GM18870 (cell line): ENCODE results near the gene KITLG.
"Not testable (repeated sequence)": the region's sequence is repeated elsewhere in the genome, so short reads cannot be mapped to it uniquely, and the experiment has no call there.

Source experiments
- ATAC-seq: cut with Tn5 transposase; IDR thresholded peaks from one replicate; pipeline ENCODE4 v1.9.1; 2021; ENCODE audit warnings: moderate library complexity; ENCODE audit not compliant: unreplicated experiment

KITLG gene

DNA sequence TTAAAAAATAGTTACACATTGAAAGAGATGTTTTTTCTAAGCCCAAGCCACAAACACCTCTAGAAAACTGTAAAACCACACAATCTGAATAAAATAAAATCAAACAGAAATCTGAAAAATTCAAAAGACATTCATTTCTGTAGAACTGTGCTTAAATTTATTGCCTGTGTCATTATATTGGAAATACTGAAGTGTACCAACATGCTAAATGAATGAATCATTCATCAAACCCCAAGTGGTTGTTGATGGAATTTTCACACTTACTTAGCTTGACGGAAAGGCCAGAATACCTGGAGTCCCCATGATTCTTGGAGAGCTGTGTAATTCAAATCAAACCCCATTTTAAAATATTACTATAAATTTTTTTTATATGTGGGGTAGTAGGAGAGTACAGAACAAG lies 2.7 kb downstream of the KITLG start:
- ATAC-seq, result no peak

DNA sequence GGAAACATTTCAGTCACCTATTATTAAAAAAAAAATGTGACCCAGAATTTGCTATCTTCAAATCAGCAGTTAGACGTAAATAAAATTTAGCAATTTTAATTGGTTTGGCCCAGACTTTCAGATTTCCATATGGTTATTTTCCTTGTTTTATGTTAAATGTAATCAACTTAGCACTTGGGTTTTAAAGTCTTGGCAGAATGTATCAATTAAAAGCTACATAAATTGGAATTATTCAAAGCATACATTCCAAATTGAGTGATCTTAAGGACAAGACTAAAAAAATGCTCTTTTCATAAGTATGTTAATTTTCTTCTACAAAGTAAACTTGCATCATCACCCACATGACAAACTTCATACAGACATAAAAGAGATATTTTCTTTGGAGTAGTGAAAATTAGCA lies 3.4 kb downstream of the KITLG start:
- ATAC-seq, result no peak

DNA sequence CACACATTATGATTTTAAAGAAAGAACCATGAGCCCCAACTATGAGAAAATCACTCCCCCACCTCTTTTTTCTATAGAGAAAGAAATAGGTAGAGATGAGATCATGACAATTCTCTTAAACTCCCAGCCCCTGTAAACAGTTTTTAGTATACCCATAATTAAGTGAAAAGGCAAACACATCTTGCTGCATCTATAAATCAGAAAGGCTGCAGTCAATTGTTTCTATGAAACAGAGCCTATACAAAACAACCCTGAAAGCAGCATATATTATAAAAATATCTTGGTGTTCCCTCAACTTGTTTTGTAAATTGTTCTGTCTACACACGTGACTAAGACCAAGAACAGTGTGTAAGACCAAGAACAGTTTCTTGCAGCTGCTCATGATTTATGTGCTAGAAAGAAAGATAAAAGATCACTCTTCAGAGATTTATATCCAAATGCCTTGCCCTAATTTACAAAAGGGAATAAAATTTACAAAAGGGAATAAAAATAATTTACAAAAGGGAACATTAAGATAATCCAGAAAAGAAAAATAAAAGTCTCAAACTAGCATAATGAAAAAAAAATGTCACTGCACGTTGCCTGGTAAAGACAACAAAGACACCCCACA lies 4.8 kb downstream of the KITLG start:
- ATAC-seq, result no peak

DNA sequence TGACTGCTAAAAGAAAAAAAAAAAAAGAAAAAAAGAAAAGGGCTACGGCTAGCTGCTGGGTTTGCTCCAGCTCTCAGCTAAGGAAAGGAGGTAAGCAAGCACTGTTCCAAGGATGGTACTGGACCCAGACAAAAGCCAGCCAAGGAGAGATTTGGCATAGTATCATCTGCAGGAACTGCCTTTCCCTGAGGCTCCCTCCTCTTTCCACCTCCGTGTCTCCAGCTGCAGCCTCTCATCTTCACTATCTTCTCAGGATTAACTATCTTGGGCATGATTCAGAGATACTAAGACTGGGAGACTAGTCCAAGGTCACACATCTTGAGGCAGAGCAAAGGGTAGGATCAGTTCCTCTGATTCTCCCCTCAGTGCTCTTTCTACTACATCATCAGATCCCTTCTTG lies 6.0 kb downstream of the KITLG start:
- no peak for ATAC-seq

DNA sequence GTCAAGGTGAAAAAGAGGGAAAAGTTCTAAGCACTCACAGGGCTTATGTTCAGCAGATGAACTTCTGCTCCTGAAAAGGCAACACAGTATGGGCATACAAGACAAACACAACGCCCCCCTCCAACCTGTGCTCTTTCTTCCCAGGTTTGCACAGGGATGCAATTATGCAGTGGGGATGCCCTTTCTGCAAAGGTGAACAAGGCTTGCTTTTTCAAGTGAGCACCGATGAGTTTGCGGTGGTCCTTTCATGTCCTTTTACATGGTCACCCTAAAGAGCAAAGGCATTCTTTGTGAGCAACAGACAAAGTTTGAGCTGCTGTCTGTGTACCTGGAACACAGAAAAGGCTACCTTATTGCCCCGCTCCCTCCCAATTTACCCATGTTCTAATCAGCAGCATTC lies 6.7 kb downstream of the KITLG start:
- ATAC-seq, result no peak

DNA sequence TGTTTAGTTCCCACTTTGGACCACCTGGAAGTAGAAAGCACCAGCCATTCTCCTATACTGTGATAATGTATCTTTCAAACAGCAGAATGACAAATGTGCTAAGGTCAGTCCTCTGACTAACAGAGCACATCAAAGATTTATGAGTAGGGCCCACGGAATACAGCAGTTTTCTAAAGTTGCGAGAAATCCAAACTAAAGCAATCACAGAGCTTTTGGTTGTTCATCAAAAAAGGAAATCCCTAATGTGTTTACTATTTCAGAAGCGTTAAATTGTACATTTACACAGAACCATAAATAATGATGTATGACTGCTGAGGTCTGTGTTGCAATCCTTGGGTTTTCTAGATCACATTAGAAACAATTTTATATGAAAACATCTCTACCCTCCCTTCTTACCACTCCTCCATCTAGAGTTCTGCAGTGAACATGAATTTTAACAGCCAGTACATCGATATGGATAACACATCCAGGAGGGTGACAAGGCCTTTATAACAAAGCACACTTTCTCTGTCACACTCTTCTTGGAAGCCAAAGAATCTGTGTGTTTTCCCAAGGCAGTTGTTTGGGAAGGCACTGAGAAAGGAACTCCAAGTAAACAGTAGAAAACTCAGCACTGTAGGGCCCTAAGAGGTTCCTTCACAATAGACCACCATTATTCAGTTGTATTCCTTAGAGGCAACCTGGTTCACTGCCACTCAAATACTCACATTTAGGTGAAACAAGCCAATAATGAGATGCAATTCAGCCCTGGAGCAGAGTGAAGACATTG lies 7.3 kb downstream of the KITLG start:
- no peak for ATAC-seq

DNA sequence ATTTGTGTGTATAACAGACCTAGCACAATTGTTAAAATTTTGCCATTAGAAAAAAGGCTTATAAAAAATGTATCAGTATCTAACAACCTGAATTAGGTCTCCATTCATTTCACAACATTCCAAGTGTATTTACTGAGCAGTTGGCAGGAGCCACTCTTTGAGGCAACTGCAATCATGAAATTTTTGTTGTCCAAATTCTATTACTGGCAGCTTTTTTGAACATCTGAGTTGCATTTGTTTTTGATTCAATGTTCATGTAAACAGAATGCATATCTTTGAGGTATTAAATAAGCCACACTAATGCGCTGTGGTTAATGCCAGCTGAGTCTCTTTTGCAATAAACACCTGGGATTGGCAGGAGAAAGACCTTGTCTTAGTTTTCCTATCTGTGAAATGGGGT lies 8.7 kb downstream of the KITLG start:
- no peak for ATAC-seq

DNA sequence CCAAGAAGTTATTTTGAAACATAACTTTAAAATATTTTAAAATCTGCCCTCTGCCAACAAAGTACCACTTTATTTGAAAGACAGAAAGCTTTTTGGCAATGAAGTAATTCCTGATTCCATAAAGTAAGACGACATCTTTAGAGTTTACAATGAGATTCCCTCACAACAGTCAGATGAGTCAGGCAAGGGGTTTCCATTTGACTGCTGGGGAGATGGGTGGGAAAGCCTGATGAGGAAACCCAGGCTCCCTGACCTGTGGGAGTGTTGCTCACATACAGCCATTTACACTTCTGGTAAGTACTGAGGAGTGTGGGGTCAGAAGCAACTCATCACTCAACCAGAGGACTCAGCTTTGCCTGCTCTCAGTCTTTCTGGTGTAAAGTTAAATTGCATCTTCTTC lies 10.2 kb downstream of the KITLG start:
- ATAC-seq, result no peak

DNA sequence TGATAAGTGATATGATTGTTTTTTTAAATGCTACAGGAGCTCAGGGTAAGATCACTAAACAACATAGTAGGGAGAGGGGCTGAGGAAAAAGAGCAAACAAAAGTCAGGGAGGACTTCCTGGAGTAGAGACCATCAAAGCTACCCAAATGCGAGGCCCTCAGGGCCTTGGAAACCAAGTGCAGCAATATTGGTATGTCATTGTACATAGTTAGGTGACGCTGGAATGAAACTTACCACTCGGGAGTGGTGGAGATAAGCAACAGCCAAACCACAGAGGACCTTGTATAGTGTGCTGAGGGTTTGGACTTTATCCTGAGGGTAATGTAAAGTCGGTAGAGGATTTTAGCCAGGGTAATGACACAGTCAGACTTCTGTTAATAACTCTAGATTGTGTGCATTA lies 13.8 kb downstream of the KITLG start:
- no peak for ATAC-seq

DNA sequence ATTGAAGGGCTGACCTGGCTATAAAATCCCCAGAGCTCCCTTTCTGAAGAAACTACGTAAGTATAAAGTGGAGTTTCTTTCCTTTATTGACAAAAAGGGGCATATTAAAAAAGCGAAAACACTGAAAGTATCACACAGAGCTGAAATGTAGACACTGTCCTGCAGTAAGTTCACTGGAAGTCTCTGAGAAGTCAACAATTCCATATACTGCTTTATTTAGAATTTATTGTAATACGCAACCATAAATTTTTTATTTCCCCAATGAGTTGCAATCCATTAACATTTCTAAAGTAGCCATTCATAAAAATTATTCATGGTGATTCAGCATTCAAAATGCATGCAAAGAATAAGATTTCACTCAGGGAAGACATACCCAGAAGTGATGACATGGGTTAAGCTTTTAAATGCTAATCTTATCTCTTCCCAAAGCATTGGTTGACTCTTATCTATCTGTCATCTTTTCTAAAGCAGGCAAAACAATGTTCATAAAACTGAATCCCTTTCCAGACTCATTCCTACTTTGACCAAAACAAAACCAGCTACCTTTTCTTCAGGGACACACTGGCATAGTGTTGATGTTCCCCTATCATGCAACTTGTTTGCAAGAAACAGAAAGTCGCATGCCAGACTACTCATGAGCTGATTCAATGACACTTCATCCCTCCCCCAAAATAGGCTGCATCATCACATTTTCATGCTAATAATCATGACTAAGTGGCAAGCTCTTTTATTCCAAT lies 17.3 kb downstream of the KITLG start:
- no peak for ATAC-seq

DNA sequence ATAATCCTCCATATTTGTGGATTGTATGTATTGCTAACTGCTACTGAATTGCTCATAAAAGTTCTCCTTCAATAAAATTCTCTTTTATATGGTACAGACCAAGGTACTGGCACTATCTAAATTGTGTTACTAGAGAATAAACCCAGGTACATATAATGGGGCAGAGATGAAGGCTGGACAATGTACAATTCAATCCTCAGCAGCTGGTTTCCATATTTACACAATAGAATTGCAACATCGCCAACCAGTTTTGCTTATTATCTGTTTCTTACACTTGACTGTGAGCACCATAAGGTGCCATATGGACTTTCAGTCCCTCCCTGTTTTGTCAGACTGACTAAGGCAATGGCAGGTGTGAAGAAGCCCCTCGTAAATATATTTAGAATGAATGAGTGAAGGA lies 18.1 kb downstream of the KITLG start:
- ATAC-seq, result no peak

DNA sequence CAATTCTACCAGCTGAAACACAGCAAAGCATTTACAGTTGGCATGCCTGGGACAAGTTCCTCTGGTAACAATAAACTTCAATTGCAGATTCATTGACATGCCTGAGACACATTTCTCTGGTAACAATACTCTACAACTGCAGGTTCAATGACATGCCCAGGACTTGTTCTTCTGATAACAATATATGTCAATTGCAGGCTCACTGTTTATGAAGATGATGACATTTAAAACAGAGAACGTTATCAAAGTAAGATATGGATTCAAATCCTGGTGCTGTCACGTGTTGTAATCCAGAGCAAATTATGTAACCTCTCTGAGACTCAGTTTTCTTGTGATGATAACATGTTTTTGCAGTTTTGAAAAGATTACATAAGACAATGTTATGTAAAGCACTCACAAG lies 20.5 kb downstream of the KITLG start:
- ATAC-seq, result no peak

DNA sequence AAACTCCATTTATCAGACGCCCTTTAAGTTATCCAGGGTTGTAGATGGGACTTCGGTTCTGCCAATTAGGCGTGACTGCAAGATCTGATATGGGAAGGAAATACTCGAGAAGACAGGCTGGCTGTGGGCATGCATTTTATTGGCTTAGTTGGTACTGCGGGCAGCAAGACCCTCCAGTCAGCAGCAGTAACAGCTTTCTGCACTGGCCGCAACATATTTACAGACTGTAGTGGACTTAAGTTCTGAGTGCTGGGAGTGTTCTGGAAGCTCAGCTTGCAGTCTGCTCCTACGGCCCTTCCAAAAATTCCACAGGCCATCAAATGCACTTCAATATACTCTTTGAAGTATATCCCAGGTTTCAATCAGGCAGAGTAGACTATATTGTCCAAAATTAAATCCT lies 21.1 kb downstream of the KITLG start:
- no peak for ATAC-seq

DNA sequence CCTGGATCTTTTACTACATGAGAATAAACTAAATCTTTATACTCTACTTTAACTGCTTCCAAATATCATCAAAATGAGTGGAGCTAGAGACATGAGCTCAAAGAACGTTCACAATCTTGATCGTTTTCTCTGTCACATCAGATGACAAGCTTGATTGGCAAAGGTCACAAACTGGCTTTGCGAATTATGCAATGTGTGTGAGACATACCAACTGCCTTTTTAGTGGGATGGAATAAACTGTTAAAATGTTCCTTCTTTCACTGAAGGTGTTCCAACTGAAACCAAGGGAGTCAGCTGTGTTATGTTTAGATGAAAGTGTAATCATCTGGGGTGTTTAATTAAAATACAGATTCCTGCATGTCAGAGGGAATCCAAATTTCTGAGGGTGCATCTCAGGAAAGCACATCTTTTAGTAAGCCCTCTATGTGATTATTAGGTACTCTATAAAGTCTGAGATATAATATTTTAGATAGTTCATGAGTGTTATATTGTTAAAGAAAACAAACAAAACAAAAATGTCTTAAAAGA lies 21.9 kb downstream of the KITLG start:
- no peak for ATAC-seq

DNA sequence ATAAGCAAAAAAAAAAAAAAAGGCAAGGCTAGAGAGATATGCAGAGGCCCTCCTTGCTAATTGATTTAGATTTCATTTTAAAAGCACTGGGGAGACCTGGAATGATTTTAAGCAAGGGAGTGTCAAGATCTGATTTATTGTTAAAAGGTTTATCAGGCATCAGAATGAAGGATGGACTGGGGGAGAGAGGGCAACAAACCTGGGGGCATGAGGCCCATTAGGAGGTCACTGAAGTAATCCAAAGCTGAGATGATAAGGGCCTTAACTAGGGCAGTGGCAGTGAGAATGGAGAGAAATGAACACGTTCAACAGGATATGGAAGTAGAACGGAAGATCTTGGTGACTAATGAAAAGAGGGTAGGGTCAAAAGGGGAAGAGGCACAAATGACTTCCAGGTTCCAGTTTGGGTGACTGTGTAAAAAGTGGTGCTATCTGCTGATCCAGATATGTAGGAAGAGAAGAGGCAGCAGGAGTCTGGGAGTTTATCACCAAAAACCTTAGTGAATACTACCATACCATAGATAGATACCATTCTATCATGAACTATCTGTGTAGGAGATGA lies 24.0 kb downstream of the KITLG start:
- ATAC-seq, result no peak

DNA sequence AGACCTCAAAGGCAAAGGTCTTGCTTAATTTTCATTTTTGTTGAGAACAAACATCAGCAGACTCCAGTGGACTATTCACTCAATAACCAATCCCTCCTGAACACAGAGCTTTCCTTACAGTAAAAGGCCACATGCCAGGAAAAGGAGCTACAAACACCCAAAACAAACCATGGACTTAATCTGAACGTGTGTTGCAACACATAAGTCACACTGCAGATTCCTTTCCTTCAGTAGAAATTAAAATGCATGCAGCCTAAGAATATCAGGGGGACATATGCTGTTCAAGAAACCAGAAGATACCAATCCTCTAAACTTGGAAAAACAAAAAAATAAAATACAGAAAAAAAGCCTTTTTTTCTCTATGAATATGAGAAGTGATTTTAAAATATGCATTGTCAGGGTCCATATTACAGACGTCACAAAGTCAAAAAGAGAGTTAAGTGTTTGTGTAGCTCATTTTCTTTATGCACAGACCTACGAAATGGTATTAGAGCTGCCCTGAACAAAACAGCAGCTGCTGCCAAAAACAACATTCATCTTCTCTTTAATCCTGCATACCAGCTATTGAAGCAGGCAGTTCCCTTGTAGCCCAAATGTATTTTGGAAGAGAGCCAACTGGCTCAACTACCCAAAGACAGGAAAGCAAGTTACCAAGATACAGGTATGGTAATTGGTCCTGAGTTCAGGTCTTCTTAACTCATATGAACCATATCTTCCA lies 26.2 kb downstream of the KITLG start:
- ATAC-seq, result no peak

DNA sequence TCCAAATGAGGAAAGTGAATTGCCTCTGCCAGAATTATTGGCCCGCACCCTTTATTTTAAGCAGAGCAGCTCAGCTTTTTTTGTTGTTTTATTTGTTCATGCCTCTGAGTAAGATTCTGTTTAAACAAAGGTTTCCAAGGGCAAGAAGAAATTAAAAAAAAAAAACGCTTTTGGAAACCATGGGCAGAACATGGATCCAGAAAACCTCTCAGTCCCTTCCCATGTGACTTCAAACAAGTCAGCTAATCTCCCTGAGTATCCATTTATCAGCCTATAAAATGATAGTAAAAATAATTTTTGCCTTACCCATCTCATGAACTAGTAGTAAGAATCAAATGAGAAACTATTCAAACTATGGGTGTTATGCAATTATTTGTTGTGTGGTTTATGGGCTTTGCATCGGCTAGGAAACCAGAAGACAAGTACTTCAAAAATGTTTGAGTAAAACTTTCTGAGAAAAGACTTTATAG lies 27.6 kb downstream of the KITLG start:
- no peak for ATAC-seq

DNA sequence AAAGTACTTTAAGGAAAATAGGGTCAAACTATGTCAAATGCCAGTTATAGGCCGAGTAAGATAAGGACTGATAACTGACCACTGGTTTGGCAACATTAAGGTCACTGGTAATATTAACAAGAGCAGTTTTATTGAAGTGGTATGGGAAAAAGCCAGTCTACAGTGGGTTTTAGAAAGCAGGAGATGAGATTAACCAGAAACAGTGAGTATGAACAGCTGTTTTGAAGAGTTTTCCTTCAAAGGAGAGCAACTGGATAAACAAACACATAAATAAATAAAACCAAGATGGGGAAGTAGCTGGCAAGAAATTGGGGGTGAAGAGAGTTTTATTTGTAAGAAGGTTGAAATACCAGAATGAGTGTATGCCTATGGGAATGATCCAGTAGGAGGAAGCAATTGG lies 30.3 kb downstream of the KITLG start:
- ATAC-seq, result no peak

DNA sequence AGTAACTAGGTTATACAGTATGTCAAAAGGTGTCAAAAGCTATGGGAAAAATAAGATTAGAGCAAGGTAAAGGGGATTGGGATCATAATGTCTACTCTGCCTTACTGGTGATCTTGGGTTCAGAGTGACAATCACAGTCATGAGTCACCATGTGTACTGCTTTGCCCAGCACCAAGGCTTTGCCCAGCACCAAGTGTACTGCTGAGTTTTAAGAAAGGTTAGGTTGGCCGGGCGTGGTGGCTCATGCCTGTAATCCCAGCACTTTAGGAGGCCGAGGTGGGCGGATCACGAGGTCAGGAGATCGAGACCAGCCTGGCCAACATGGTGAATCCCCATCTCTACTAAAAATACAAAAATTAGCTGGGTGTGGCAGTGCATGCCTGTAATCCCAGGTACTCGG lies 32.3 kb downstream of the KITLG start:
- not testable (repeated sequence) for ATAC-seq

DNA sequence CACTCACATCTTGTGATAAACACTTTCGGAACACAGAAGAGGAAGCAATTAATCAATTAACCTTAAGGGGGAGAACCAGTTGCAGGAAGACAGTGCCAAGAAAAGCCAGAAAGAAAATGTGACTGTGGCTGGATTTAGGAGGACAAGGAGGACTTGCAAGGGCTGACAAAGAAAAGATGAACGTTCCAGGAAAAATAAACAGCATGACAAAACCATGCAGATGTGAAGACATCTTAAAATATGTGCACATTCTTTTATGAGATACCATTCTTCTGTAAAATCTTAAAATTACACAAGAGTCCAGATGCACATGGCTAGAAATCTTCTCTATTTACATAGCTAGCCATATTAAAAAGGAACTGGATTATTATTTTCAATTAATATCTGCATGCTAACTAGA lies 33.4 kb downstream of the KITLG start:
- no peak for ATAC-seq

DNA sequence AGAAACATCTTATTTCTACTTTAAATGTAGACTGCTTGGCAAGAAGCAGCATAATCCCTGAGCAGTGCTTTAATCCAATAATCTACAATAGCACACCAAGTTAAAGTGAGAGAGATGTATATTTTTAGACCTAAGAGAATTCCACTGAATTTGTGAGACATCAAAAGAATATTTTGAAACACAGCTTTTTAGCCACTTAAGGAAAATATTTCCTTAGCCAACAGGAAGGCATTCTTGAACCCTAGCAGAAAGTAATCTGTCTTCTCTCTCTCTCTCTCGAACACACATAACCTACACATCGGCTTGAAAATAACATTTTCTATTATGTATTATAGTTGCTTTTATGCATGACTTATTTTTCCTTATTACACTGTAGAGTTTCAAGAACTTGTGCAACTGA lies 34.0 kb downstream of the KITLG start:
- ATAC-seq, result no peak
